H4 (cell line): Measurements from ENCODE around the gene PEPD. TPM values are rescaled to one million over a fixed set of nuclear protein-coding genes. Genes with fewer than 3 reads are reported as not detected.

ENCODE experiments used
- DNase-seq: peaks from one replicate; pipeline ENCODE4 v3.0.0-alpha.2; 2015; ENCODE audit warnings: low spot score
- total RNA-seq: library from RNA; depleted of rRNA; stranded (reverse); fragments of >200 nt; shearing (Covaris generic); gene quantifications from 2 replicates; pipeline ENCODE4 v1.2.3, GENCODE V29; 2014

Gene PEPD
- total RNA-seq, 1 experiment from 2014 or later, result 62.7 TPM

GRCh38 chr19:33546656-33547055 is 25.1 kb upstream of the PEPD start:
- DNase-seq, result no peak

DNA sequence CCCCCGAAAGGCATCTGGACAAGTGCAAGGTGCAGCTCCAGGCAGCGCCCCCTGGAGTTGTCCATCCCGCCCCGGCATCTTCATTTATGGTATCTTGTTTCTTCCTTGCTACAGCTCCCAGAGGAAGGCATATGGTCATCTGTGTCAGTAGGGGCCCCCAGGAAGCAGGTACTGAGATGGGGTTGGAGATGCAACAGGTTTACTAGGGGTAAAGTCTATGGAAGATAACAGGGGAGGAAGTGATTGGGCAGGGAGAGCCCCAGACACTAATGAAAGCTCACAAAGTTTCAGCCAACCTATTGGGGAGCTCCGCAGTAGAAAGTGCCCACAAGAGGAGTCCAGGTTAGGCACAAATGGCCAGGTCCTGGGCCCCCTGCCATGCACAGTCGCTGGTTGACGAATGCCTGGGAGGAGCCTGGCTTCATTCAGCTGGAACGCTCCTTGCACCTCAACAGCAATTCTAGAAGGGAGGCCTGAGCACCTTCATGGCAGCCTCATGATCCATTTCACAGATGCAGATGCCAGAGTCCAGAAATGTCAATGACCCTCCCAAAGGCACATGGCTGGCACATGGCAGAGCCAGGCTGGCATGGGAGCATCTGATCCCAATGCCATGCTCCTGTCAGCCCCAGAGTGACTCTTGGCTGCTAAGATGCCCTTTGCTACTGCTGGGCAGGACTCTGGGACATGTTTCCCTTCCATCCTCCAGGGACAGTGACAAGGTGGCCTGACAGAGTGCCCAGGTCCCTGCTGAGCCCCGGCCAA is 23.8 kb upstream of the PEPD start:
- DNase-seq, result no peak

DNA sequence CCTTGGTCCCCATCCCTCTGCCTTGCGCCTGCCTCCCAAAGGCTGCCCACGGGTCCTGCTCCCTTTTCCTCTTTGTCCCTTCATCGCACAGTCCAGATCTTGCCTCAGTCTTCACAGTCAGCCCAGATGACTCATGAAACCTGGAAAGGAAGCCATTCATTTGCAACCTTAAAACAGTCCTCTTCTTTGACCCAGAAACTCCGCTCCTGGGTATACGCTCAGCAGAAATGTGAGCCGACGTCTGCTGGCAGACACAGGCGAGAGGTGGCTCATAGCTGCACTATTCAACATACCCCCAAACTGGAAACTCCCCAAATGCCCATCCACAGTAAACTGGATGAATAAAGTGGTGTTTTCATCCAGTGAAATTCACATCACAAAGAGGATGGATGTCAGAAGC is 13.6 kb upstream of the PEPD start:
- no peak for DNase-seq

- DNase-seq, result no peak
Observed at GRCh38 chr19:33532859-33533460, 11.4 kb upstream of the PEPD start.

DNA sequence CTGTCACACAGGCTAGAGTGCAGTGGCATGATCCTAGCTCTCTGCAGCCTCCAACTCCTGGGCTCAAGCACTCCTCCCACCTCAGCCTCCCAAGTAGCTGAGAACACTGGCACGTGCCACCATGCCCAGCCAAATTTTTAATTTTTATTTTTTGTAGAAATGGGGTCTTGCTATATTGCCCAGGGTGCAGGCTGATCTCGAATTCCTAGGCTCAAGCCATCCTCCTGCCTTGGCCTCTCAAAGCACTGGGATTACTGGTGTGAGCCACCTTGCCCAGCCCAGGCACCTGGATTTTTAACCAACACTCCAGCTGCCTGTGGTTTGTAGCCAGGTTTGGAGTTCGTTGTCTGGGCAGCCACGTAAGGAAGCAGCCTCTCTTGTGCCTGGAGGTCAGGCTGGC is 9.3 kb upstream of the PEPD start:
- no peak for DNase-seq

GRCh38 chr19:33530296-33530695 is 8.7 kb upstream of the PEPD start:
- no peak for DNase-seq

DNA sequence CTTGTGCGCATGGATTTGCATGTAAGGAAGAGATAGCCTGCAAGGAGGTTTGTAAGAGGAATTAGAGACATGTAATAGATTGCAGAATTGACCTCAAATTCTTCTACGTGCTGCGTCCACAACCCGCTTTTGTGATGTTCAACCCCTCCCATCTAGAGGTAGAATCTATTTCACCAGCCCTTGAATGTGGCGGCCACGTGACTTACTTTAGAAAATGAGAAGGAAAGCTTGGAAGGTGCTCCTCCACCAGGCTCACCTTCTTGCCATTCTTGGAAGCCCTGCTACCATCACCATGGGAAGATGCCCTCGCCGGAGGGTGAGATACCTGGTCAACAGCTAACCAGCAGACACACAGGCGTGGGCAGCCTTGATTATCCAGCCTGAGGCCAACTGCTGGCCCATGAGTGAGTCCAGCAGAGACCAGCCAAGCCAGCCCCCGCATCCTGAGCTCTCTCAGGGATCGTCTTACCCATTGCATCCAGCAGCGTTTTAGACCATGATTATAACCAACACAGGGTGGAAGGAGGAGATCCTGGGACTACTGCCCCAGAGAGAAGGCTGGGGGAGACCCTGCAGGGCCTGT is 7.6 kb upstream of the PEPD start:
- no peak for DNase-seq

GRCh38 chr19:33528404-33528803 is 6.8 kb upstream of the PEPD start:
- DNase-seq, result no peak

DNA sequence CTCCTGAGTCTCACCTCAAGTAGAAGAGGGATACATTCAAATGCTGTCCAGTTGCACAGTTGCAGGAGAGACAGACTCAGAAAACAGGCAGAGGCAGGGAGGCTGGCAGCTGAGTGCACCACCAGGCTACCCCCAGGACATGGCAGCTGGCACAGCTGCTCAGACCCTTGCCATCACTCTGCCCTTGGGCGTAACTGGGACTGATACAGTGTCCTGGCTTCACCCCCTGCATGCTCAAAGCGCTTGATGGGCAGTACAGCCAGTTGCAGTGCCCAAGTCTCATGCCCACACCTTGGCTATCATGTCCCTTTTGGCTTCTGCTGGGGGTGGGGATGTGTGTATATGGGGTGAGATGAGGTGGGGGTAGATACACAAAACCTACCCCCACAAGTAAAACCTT is 5.5 kb upstream of the PEPD start:
- no peak for DNase-seq

- no peak for DNase-seq
Observed at GRCh38 chr19:33524024-33524664, 2.6 kb upstream of the PEPD start.

DNA sequence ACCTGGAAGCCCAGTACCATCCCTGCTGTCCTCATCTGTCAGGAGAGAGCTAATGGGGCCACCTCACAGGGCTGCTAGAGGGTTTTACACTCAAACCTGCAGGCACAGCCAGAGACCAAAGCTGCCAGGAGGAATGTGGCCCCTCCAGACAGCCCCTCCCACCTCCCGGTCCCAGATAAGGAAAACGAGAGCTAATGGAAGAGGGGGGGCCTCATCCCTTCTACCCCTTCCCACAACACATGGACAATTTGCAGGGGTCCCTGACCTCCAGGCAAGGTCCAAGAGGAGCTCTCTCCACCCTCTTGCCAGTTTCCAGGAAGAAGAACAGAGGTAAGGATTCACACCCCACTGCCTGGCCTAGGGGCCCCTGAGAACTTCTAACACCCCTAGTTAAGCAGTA is 1.6 kb upstream of the PEPD start:
- no peak for DNase-seq

DNA sequence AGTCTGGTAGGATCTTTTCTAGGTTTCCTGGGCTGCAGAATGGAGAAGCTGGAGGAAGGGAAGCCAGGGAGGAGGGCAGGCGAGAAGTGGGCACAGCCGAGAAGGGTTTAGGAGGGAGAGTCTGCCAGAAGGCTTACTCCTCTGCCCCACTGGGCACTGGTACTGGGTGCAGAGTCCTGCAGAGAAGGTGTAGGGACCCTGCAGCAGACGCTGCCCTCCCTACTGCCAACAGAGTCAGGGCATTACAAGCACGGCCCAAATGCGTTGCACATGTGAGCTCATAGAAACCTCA is 726 bp upstream of the PEPD start:
- DNase-seq, result no peak

DNA sequence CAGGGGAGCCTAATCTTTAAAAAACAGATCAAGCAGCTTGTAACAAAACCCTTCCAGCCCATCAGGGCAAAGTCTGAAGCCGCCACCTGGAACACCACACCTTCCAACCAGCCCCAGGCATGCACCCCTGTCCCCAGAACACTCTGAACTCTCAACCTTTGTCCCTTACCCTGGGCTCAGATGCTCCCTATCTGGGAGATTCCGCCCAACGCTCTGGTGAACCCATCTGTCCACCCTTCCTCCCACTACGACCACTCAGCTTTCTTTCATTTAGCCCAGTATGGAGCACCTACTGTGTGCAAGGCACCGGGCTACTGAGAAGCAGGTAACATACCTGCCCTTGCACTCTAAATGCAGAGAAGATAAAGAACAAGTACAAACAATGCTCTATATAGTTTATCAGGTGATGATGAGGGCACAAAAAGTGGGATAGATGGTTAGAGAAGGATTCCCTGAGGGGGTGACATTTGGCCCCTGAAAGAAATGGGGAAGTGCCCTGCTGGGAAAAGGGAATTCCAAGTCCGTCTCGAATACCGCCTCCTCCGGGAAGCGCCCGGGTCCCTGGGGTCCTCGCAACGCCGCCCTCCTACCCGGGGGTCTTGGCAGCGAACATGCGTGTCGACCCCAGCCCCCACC is 629 bp downstream of the PEPD start:
- no peak for DNase-seq

DNA sequence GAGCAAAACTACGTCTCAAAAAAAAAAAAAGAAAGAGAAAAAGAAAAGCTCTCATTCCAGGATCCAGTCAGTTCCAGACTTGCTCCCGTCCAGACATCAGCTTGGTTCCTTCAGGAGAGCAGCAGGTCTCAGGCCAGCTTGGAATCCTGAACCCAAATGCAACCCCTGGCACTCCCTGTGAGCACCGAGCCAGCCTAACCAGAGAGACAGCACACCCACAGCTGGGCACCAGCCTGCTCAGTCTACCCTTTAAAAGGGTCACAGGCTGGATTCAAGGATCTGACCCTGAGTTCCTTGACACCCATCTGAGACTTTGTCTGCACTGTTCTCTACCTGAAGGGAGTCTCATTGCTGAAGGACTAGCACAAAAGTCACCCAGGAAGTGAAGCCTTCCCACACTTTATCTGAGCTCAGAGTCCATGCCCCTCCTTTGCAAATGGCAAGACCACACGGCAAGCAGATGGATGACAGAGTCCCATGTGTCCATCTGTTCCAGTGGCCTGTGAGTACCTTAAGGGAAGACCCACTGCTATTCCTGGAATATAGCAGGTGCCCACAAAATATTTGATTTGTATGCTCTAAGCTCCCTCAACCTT is 1.4 kb downstream of the PEPD start:
- DNase-seq, result no peak

DNA sequence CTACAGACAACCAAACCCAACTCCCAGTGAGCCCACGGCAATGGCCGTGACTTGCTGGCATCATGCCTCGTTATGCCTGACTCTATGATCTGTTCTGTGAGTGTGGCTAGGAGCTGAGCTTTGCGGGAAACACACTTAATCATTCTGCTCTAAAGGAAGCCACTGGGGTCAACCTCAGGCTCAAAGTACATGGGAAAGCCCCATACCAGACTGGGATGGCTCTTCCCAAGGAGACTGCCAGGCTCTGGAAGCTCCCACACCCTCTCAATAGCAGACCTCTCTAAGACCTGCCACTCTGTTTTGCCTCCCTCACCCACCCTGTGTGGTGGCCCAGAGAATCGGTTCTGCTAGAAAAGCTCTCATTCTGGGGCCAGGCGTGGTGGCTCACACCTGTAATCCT is 2.2 kb downstream of the PEPD start:
- no peak for DNase-seq

GRCh38 chr19:33518541-33518940 is 3.0 kb downstream of the PEPD start:
- DNase-seq, result no peak

DNA sequence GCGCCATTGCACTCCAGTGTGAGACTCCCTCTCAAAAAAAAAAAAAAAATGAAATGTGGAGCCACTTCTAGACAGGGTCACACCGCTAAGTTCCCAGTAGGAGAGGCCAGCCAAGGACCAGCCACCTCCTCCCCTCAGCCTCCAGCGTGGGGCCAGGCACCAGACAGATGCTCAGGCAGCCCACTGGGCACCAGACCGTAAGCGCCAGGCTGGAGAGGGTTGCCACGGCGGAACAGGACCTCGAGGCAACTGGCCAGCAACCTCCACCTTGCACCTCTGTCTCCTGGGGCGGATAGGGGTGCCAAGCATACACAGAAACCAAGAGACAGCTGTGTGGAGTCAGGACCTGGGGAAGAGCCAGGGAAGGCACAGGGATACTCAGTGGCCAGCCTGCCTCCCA is 3.7 kb downstream of the PEPD start:
- DNase-seq, result no peak

- no peak for DNase-seq
Observed at GRCh38 chr19:33515921-33516320, 5.7 kb downstream of the PEPD start.

- no peak for DNase-seq
Observed at GRCh38 chr19:33514885-33515551, 6.6 kb downstream of the PEPD start.

DNA sequence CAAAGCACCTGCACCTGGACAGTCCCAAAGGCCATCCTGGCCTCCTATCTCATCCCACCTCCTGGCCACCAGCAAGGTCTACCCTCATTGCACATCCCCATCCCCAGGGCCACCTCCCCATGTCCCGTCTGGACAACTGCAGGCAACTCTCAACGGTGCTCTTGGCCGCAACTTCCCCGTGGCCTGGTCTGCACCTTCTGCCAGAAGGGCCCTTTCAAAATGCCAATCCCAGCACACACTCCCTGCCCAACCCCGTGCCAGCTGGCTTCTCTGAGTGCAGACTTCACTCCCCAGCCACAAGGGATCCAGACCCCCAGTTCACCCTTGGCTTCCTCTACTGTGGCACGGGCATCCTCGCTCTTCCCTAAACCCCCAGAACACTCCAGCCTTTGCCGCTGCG is 8.2 kb downstream of the PEPD start:
- DNase-seq, result no peak

DNA sequence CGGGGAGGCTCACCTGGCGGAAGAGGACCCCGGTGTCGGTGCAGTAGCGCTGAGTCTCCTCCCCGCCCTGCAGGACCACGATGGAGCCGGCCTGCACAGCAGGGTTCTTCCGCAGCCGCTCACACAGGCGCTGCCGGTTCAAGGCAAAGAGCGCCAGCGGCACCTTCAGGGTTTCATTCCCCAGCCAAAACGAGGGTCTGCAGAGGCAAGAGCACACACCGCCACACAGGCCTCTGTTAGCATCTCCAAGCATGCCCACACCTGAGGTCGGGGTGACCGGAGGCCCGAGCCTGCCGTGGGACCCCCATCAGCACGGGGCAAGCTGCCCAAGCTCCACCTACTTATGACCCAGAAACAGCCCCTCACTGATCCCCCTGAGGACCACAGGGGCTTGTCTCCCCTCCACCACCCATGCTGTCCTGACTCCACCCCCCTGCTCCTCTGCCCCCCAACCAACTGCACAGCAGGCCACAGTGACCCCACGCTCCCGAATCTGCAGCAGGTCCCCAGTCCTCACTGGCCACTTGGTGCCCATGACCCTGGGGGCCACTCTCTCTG is 8.9 kb downstream of the PEPD start:
- DNase-seq, result no peak
